ENCODE measurements around the gene LIX1L.

Gene LIX1L

DNA sequence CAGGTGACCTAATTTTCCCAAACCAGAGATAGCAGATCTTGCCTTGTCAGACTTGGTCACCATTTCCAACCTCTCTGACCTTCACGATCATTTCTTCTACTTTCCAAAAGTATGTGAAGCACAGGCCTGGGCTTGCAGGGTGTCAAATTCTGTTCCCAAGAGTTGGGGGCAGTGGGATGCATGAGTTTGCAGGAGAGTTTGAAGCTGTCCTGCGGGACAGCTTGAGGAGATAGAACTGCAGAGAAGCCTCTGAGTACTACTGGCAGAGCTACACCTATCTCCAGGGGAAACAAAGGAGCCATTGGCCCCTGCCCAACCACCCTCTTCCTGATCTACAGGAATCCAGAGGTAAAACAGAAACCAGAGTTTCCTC lies 27.3 kb upstream of the LIX1L start:
- no peak for DNase-seq

DNA sequence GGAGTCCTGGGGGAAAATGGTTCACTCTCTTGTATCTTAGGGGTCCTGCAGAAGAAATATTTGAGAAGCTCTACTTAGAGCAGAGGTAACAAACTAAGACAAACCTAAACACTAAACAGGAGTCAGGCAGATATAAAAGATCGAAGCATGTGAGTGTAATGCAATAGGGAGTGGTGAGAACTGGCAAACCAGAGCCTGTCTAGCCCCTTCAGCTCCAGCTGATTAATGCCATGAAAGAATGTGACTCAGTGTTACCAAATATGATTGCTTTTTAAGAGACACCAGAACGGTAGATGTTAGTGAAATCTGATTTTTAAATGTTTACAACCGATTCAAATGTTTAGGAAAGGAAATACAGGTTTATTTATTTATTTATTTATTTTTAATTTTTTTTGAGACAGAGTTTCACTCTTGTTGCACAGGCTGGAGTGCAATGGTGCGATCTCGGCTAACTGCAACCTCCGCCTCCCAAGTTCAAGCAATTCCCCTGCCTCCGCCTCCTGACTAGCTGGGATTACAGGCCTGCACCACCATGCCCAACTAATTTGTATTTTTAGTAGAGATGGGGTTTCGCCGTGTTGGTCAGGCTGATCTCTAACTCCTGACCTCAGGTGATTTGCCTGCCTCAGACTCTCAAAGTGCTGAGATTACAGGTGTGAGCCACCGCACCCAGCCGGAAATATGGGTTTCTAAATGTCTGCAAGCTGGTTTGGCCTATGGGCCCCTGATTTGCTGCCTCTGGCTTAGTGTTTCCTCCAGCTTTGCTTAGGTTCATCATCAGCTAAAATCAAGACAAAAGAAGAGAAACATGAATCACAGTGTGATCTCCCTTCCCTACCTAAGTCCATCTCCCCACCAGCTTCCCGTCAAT lies 26.4 kb upstream of the LIX1L start:
- DNase-seq = no peak

DNA sequence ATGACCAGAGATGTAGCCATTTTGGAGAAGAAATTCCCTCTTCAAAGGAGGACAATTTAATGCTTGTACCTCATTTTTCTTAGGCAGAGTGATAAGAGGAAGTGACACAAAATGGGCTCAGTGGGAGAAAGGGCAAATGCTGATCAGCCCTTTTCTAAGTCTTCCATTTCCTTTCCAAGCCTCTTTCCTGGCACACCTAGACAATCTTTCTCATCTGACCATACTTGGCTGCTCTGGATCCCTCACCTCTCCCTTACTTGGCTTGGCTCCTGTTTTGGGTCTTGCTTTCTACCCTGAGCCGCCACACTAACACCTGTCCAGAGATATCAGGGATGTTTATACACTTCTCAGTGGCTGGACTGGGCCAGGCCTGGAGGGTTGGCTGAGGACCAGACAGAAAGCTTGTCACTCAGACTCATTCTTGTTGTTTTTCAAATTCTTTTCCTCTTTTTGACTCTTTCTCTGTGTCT lies 25.4 kb upstream of the LIX1L start:
- no peak for DNase-seq

GRCh38 chr1:145982010-145982723 lies 24.4 kb upstream of the LIX1L start:
- no peak for DNase-seq

GRCh38 chr1:145980457-145980994 lies 22.7 kb upstream of the LIX1L start:
- no peak for DNase-seq

DNA sequence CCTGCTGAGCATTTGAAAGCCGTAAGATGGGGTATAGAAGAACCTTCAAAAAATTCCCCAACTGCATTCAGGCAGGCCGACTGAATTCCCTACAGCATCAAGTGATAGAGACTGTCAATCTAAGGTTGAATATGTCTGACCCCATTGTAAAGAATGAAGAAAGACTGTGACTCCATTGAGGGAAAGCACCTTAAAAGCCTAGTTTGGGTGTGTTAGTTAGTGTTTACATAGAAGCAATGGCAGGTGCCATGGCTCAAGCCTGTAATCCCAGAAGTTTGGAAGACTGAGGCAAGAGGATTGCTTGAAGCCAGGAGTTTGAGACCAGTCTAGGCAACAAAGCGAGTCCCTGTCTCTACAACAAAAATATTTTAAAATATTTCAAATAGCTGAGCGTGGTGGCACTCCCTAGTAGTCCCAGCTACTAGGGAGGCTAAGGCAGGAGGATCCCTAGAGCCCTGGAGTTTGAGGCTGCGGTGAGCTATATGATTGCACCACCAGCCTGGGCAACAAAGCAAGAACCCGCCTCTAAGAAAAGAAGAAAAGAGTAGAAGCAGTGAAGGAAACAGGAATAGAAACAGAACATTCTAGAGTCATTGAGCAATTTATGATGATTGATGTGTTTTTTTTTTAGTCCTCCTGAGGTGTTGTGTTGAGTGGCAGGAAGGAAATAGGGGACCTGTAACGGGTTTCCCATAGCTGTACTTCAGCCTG lies 22.1 kb upstream of the LIX1L start:
- no peak for DNase-seq

- DNase-seq = peak; percentile 88
Measured at GRCh38 chr1:145978854-145979745, 21.3 kb upstream of the LIX1L start.

GRCh38 chr1:145978471-145978853 lies 20.6 kb upstream of the LIX1L start:
- DNase-seq = no peak

- DNase-seq = peak; percentile 73
Measured at GRCh38 chr1:145977486-145978470, 20.0 kb upstream of the LIX1L start.

GRCh38 chr1:145977016-145977415 lies 19.2 kb upstream of the LIX1L start:
- DNase-seq = no peak

DNA sequence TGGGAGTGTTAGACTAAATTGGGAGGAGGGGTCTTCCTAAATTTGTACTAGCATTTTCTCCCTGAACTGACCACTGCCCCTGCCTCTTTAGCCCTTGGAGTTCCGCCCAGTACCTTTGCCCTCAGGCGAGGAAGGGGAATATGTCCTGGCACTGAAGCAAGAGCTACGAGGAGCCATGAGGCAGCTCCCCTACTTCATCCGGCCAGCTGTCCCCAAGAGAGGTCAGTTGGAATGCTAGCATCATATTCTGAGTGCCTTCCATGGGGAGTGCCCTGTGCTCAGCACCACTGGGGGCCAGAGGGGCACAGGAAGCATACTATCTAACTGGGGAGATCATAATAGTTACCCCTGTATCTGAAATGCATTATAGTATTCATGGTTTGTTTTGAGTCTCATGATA lies 17.4 kb upstream of the LIX1L start:
- no peak for DNase-seq

DNA sequence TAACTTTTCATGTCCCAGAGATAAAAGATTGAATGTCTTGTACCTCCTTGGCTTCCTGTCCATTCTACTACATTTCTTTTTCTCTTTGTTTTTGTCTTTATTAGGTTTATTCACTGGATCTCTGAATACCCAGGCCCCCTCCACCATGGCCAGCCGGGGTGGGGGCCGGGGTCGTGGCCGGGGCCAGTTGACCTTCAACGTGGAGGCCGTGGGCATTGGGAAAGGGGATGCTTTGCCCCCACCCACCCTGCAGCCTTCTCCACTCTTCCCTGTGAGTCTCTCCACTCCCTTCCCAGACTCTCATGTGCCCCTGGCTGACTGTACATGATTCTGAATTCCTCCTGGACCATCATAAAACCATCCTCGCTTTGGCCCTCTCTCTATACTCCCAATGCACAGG lies 16.9 kb upstream of the LIX1L start:
- no peak for DNase-seq

GRCh38 chr1:145972580-145972979 lies 14.8 kb upstream of the LIX1L start:
- no peak for DNase-seq

DNA sequence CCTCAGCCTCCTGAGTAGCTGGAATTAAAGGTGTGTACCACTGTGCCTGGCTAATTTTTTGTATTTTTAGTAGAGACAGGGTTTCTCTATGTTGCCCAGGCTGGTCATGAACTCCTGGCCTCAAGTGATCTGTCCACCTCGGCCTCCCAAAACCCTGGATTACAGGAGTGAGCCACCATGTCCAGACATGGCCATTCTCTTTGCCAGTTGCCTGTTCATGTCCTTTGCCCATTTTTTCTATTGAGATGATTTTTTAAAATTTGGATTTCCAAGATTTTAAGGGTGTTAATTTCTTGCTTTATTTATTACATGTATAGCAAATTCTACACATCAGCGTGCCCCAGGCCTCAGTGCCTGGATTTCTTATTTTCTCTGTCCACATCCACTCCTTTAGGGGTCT lies 9.5 kb upstream of the LIX1L start:
- DNase-seq = no peak

GRCh38 chr1:145965119-145965744 lies 7.4 kb upstream of the LIX1L start:
- DNase-seq = no peak

- DNase-seq = peak; percentile 91
Measured at GRCh38 chr1:145964328-145965118, 6.7 kb upstream of the LIX1L start, which contains the start of the genes ANKRD34A and POLR3GL. TSS of gene ANKRD34A (minus strand) at chr1:145964575. CDS start at chr1:145961759, 2,816 bp downstream. TSS of gene POLR3GL (plus strand) at chr1:145964690. CDS start at chr1:145974866, 10,176 bp downstream.

DNA sequence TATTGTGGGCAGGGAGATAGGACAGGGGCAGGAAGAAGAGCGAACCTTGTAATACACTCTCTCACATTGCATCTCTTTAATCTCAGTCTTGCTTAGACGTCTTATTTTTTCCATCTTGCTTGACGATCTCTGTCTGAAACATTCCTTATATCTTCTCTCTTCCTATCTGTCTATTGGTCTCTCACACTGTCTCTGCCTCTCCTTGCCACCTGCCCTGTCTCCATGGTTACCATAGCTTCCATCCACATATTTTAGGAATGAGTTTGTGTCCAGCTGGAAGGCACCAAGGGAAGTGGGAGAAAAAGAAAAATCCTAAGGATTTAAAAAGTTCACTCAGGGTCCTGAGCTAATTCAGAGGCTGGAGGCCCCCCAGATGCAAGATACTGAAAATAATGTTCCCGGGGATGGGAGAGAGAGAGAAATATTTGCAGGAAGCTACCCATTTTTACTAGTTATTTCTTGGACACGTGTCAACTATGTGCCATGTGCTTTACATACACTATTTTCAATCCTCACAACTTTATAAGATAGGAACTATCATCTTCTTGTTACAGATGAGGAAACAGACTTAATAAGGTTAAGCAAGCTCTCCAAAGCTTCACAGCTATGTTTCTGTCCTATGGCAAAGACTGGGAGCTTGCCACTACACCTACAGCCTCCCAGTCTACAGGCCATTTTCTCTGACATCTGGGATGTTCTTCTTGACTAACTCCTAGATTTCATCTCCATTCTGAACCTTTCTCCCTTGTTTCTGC lies 5.6 kb upstream of the LIX1L start:
- no peak for DNase-seq

Measured in right forelimb (tissue), 1 donor.